ENCODE data around the gene CXCL12.

The CXCL12 gene

DNA sequence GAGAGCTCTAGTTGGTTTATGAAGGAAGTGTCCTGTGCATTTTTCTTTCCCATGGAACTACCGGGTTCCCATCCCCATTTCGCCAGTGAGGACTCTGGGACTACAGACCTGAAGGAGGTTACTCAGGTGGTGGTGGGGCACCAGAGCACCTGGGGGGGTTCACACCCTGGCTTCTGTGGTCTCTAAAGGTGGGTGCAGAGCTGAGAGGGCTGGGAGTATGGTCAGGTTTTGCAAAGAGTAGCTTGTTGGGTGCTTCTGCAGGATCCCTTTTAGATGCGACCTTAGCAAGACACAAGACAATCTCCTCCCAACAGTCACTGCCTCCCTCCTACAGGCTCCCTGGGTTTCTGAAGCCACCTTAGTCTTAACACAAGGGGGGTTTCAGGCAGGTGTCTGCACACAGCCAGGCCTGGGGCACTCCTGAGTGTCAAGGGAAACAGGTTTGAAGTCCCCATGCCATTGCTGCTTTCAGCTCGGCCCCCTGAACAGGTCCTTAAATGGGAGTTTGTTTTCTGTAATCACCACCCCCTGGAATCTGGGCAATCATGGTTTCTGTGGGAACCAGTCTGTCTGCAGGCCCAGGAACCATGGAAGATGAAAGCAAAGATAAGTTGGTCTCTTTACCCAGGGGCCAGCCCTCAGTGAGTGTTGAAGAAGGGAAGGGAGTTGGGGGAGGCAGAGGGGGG is 9.9 kb upstream of the CXCL12 start:
- no peak for ATAC-seq (ENCODE audit: low read depth)
- no peak overlapping the region for H3K4me3 ChIP-seq (ENCODE audit: severe bottlenecking)
- no peak overlapping the region for H3K27ac ChIP-seq (ENCODE audit: poor library complexity, severe bottlenecking)
- TF ChIP-seq, protein P1, sequence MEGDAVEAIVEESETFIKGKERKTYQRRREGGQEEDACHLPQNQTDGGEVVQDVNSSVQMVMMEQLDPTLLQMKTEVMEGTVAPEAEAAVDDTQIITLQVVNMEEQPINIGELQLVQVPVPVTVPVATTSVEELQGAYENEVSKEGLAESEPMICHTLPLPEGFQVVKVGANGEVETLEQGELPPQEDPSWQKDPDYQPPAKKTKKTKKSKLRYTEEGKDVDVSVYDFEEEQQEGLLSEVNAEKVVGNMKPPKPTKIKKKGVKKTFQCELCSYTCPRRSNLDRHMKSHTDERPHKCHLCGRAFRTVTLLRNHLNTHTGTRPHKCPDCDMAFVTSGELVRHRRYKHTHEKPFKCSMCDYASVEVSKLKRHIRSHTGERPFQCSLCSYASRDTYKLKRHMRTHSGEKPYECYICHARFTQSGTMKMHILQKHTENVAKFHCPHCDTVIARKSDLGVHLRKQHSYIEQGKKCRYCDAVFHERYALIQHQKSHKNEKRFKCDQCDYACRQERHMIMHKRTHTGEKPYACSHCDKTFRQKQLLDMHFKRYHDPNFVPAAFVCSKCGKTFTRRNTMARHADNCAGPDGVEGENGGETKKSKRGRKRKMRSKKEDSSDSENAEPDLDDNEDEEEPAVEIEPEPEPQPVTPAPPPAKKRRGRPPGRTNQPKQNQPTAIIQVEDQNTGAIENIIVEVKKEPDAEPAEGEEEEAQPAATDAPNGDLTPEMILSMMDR (IDR thresholded peaks at IDR 0.05; ENCODE audit: poor library complexity, severe bottlenecking): no peak
- no peaks in the 10 kb centered on the region for H3K36me3 ChIP-seq (ENCODE audit: low read depth)
- DNase-seq (ENCODE audit: low spot score): no peak
- H3K9me3 ChIP-seq (ENCODE audit: severe bottlenecking): no peaks in the 10 kb centered on the region
- H3K4me1 ChIP-seq (ENCODE audit: insufficient read depth, poor library complexity, severe bottlenecking): no peaks in the 10 kb centered on the region
- no peaks in the 10 kb centered on the region for H3K27me3 ChIP-seq (ENCODE audit: insufficient read depth, poor library complexity, severe bottlenecking)

DNA sequence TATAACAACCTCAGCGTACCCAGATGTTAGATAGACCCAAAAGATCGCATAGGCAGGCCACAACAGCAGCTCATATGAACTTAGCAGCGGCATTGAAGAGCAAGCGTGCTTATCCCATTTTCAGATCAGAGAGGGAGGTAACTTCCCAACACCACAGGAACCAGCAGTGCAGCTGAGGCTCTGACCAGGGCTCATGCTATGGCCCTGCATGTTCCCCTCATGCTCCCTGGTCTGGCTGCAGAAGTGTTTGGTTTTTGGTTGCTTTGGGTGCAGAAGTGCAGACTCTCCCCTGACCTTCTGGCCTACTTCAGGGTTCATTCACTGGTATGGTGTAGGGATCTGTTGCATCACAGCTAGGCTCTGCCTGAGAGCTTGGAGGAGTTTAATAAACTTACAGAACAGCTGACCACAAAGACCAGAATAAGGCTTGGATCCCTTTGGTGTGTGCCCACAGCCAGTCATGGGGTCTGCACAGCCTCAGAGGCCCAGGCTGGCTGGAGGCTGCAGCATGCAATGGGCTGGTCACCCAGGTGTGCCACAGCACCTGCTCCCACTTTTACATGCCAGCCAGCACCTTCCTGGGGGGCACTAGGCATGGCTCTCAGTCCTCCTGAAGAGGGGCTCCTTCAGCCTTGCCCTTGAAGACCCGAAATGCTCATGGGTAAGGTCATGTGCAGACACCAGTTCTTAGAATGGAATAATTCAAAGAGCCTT is 9.1 kb upstream of the CXCL12 start:
- Histone ChIP-seq H3K4me1 (ENCODE audit: insufficient read depth, poor library complexity, severe bottlenecking) (no peaks in the 10 kb centered on the region), H3K27me3 (ENCODE audit: insufficient read depth, poor library complexity, severe bottlenecking) (no peaks in the 10 kb centered on the region), H3K4me3 (ENCODE audit: severe bottlenecking) (no peak overlapping the region), H3K27ac (ENCODE audit: poor library complexity, severe bottlenecking) (no peak overlapping the region), H3K36me3 (ENCODE audit: low read depth) (no peaks in the 10 kb centered on the region), H3K9me3 (ENCODE audit: severe bottlenecking) (no peaks in the 10 kb centered on the region)
- DNase-seq (ENCODE audit: low spot score) (no peak), ATAC-seq (ENCODE audit: low read depth) (no peak)
- TF ChIP-seq, protein P1 (IDR thresholded peaks at IDR 0.05; ENCODE audit: poor library complexity, severe bottlenecking): no peak

DNA sequence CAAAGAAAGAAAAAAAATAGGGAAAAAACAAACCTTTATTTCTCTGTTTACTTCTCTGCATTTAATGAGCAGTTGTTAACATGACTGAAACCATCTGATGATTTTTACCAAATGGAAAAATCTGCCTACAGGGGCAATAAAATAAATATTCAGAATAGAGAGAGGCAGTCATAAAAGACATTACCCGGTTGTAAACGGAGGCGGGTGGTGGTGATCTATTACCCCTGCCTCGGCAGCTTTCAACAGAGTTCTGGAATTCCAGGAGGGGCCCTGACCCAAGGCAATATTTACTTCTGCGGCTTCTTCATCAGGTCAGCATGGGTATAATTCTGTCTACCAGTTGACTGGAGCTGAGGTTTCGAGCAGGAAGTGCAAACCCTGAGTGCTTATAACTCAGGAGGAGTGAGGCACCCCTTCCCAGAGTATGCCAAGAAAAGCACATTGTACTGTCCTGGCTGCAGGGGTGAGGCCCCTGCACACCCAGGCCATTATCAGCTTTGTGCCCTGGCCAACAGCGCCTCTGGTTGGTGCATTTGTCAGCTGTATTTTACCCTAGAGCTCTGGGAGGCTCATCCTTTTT is 8.2 kb upstream of the CXCL12 start:
- TF ChIP-seq, protein P1 (IDR thresholded peaks at IDR 0.05; ENCODE audit: poor library complexity, severe bottlenecking): no peak
- DNase-seq (ENCODE audit: low spot score): no peak
- no peaks in the 10 kb centered on the region for H3K9me3 ChIP-seq (ENCODE audit: severe bottlenecking)
- no peak for ATAC-seq (ENCODE audit: low read depth)
- no peak overlapping the region for H3K27ac ChIP-seq (ENCODE audit: poor library complexity, severe bottlenecking)
- no peaks in the 10 kb centered on the region for H3K27me3 ChIP-seq (ENCODE audit: insufficient read depth, poor library complexity, severe bottlenecking)
- no peak overlapping the region for H3K4me3 ChIP-seq (ENCODE audit: severe bottlenecking)
- H3K4me1 ChIP-seq (ENCODE audit: insufficient read depth, poor library complexity, severe bottlenecking): no peaks in the 10 kb centered on the region
- no peaks in the 10 kb centered on the region for H3K36me3 ChIP-seq (ENCODE audit: low read depth)

DNA sequence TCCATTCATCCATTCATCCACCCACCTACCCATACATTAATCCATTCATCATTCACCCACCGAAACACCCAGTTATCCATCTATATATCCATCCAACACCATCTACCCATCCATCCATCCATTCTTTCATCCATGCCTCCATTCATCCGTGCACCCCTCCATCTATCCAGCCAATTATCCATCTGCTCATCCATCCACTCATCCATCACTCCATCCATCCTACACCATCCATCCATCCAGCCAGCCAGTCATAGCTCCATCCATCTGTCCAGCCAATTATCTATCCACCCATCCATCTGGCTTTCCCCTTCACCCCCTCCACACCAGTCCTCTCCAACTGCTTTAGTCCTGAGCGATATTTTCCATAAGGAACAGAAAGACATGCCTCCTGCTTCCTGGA is 7.5 kb upstream of the CXCL12 start:
- no peak overlapping the region for H3K27ac ChIP-seq (ENCODE audit: poor library complexity, severe bottlenecking)
- H3K4me3 ChIP-seq (ENCODE audit: severe bottlenecking): no peak overlapping the region
- H3K27me3 ChIP-seq (ENCODE audit: insufficient read depth, poor library complexity, severe bottlenecking): no peaks in the 10 kb centered on the region
- ATAC-seq (ENCODE audit: low read depth): no peak
- H3K9me3 ChIP-seq (ENCODE audit: severe bottlenecking): no peaks in the 10 kb centered on the region
- H3K4me1 ChIP-seq (ENCODE audit: insufficient read depth, poor library complexity, severe bottlenecking): no peaks in the 10 kb centered on the region
- no peak for DNase-seq (ENCODE audit: low spot score)
- TF ChIP-seq, protein P1 (IDR thresholded peaks at IDR 0.05; ENCODE audit: poor library complexity, severe bottlenecking): no peak
- no peaks in the 10 kb centered on the region for H3K36me3 ChIP-seq (ENCODE audit: low read depth)
